Dendritic cell treated with granulocyte-macrophage colony-stimulating factor and Interleukin-4, amounts not matched to agents 40 ng/mL and 50 ng/mL, for 4 days (primary cell): ENCODE measurements around the gene LYPLA2.
A peak's percentile ranks its signal among the peaks of the same experiment; 100 is the strongest.
"Not testable (repeated sequence)": the region's sequence is repeated elsewhere in the genome, so short reads cannot be mapped to it uniquely, and the experiment has no call there.

Experiments used
- H3K27ac Mint-ChIP-seq: one replicate; pipeline ENCODE4 v1.8.0; 2022; ENCODE audit warnings: mild to moderate bottlenecking, mixed read lengths
- H3K27me3 Mint-ChIP-seq: one replicate; pipeline ENCODE4 v1.8.0; 2022; ENCODE audit warnings: mild to moderate bottlenecking, mixed read lengths
- H3K36me3 Mint-ChIP-seq: one replicate; pipeline ENCODE4 v1.8.0; 2022; ENCODE audit warnings: low read depth, mixed read lengths
- H3K4me1 Mint-ChIP-seq: one replicate; pipeline ENCODE4 v1.8.0; 2022; ENCODE audit warnings: low read depth, mixed read lengths
- H3K4me3 Mint-ChIP-seq: one replicate; pipeline ENCODE4 v1.8.0; 2022; ENCODE audit warnings: mild to moderate bottlenecking, moderate library complexity, mixed read lengths
- H3K9me3 Mint-ChIP-seq: one replicate; pipeline ENCODE4 v1.8.0; 2022; ENCODE audit warnings: mixed read lengths
- intact Hi-C: fragments of 100-400 bp; cut with micrococcal nuclease; formaldehyde crosslinking; loops from one replicate; pipeline ENCODE4 v1.15.0; 2022

Gene LYPLA2

DNA sequence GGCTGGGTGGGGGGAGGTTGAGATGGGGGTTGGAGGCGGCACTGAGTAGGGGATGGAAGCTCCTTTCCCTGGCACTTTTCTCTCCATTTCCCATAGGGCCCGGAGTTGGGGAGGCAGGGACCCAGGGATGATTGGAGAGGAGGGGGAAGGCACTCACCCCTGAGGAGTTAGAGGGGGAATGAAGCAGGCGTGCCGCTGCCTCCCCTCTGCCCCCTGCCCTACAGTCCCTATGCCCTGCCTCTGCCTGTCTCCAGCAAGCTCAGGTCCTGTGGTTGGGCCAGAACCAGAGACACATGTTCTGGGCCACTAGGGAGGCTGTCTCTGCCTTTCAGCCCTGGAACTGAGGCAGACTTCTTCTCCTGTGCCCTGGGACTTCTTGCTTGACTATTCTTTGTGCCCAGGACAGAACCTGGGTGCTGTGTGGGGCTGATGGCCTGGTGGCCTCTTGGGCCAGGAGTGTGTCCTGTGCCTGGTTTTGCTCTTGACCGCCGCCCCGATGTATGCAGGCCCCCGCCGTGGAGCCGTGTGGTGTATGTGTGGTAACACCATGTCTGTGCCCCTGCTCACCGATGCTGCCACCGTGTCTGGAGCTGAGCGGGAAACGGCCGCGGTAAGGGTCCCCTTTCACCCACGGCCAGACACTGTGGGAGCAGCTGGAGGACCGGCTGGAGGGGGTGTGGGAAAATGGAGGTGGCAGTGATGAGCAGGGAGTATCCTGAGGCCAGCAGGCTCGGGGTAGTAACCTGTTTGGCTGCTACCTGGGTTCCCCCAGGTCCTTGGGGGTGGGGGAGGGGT lies 1.4 kb downstream of the LYPLA2 start:
- peak overlapping the region; percentile 92 for H3K4me3 Mint-ChIP-seq
- peaks cover 84% of the 10 kb centered on the region for H3K36me3 Mint-ChIP-seq
- H3K27me3 Mint-ChIP-seq, result no peaks in the 10 kb centered on the region
- H3K27ac Mint-ChIP-seq, result peak overlapping the region; percentile 88
- H3K9me3 Mint-ChIP-seq, result no peaks in the 10 kb centered on the region
- intact Hi-C loops, result no loop called here
- peaks cover 55% of the 10 kb centered on the region for H3K4me1 Mint-ChIP-seq

DNA sequence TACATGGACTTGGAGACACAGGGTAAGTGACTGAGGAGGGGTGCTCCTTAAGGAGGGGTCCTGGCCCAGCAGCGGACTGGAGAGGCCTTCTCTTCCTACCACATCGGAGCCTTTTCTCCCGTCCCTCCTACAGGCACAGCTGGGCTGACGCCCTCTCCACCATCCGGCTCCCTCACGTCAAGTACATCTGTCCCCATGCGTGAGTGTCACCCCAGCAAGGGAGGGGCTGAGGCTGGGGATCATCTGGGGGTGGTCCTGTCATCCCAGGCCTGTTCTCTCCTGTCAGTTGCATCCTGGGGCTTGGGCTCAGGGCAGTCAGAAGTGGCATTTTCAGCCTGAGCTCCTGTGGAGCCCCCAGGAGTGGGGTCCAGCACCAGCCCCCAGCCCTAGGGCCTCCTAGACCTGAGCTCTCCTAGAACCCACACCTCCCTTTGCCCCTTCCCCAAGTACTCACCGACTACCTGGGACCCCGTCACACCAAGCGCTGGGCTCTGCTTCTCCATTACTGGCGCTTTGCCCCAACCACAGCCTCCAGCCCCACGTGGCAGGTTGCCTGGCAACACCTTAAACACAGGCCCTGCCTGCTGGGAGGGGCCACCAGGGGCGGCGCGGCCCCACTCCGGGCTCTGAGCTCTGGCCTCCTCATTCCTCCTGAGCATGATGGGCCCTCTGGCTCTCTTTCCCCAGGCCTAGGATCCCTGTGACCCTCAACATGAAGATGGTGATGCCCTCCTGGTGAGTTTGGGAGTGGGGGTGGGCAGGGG lies 2.3 kb downstream of the LYPLA2 start:
- Mint-ChIP-seq H3K27ac (no peak overlapping the region), H3K27me3 (no peaks in the 10 kb centered on the region), H3K4me1 (peaks cover 55% of the 10 kb centered on the region), H3K36me3 (peaks cover 84% of the 10 kb centered on the region), H3K4me3 (peak overlapping the region; percentile 4), H3K9me3 (no peaks in the 10 kb centered on the region)
- intact Hi-C loops, result no loop called here

DNA sequence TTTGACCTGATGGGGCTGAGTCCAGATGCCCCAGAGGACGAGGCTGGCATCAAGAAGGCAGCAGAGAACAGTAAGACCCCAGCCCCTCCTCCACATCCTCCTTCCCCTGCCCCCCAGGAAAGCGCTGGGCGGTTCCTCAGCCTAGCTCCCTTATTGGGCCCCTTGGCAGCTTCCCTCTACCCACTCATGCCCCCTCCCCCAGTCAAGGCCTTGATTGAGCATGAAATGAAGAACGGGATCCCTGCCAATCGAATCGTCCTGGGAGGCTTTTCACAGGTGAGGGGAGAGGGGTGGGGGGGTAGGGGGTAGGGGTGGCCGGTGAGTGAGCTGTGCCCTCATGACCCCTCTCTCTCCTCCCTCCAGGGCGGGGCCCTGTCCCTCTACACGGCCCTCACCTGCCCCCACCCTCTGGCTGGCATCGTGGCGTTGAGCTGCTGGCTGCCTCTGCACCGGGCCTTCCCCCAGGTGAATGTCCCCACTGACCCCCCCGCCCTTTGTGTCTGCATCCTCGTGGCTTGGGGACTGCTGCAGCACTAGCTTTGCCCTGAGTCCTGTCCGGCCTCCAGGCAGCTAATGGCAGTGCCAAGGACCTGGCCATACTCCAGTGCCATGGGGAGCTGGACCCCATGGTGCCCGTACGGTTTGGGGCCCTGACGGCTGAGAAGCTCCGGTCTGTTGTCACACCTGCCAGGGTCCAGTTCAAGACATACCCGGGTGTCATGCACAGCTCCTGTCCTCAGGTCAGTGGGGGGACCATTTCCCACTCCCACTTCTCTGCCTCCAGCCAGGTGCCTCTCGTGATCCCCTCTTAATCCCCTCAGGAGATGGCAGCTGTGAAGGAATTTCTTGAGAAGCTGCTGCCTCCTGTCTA lies 3.2 kb downstream of the LYPLA2 start:
- intact Hi-C loops, result no loop called here
- Mint-ChIP-seq H3K27ac (no peak overlapping the region), H3K9me3 (no peaks in the 10 kb centered on the region), H3K36me3 (peaks cover 84% of the 10 kb centered on the region), H3K4me1 (peaks cover 62% of the 10 kb centered on the region), H3K4me3 (no peak overlapping the region), H3K27me3 (no peaks in the 10 kb centered on the region)

DNA sequence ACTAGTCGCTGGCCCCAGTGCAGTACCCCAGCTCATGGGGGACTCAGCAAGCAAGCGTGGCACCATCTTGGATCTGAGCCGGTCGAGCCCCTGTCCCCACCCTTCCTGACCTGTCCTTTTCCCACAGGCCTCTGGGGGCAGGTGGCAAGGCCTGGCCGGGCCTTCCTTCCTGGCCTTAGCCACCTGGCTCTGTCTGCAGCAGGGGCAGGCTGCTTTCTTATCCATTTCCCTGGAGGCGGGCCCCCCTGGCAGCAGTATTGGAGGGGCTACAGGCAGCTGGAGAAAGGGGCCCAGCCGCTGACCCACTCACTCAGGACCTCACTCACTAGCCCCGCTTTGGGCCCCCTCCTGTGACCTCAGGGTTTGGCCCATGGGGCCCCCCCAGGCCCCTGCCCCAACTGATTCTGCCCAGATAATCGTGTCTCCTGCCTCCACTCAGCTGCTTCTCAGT lies 3.8 kb downstream of the LYPLA2 start:
- Mint-ChIP-seq H3K27ac (peak overlapping the region; percentile 17), H3K36me3 (peaks cover 79% of the 10 kb centered on the region), H3K4me1 (peaks cover 69% of the 10 kb centered on the region)
- H3K9me3 Mint-ChIP-seq, H3K4me3 Mint-ChIP-seq, H3K27me3 Mint-ChIP-seq, intact Hi-C loops: not testable (repeated sequence)

DNA sequence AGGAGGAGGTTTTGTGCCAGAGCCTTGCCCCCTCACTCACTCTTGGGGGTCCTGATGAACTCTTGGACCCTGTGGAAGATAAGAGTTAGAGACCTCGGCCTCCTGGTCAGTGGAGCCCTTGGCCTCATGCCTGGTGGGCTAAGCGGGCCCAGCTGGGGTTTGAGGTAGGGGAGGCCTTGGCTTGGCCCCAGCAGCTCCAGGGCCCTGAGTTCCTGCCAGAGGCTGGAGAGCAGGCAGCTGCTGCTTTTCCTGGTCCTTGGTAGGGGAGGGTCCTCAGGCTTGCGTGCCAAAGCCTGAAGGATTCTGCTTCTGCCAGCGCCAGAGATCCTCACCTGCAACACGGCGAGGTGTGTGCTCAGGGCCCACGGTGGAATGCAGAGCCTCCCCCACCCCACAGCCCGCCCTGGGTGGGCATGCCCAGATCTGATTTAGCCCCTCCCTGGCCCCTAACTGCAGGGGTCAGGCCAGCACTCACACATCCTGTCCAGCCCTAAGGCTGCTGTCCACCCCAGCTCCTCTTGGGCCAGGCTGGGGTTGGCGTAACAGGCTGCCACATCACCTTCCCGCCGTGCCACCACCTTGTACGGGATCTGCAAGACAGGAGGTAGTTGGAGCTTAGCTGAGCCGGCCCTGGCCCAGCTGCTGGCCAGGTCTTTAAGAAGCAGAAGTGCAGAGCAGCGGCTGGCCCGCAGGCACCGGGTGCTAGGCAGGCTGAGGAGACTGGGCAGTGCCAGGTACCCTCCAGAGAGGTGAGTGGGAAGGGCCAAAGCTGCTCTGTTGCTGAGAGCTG lies 4.9 kb downstream of the LYPLA2 start:
- H3K36me3 Mint-ChIP-seq, result peaks cover 81% of the 10 kb centered on the region
- peaks cover 67% of the 10 kb centered on the region for H3K4me1 Mint-ChIP-seq
- H3K9me3 Mint-ChIP-seq, result no peaks in the 10 kb centered on the region
- H3K4me3 Mint-ChIP-seq, result no peak overlapping the region
- H3K27me3 Mint-ChIP-seq, result no peaks in the 10 kb centered on the region
- no peak overlapping the region for H3K27ac Mint-ChIP-seq
- intact Hi-C loops, result no loop called here

DNA sequence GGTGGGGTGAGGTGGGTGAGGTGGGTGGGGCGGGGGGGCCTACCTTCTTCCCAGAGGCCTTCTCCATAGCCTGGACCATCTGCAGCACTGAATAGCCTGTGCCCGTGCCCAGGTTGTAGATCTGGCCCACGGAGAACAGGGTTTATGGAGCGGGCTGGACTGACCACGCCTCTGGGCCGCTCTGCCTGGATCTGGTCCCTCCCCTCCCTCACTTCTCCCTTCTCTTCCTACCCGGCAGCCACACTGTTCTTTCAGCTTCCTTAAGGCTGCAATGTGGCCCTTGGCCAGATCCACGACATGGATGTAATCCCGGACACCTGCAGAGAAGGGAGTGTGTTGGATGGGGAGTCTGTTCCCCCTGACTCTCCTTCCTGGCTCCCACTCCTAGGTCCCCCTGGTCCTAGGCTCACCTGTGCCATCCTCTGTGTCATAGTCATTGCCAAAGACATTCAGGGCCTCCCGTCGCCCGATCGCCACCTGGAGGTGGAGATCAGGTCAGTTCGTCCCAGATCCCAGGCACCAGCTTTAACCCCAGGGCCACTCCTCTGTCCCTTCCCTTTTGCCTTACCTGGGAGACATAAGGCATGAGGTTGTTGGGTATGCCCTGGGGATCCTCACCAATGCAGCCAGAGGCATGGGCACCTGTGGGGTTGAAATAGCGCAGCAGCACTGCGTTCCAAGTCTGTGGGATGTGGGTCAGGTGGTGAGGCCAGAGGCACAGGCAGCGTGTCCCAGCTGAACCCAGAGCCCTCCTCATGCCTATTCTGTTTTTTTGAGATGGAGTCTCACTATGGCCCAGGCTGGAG lies 5.7 kb downstream of the LYPLA2 start:
- peaks cover 69% of the 10 kb centered on the region for H3K4me1 Mint-ChIP-seq
- no peaks in the 10 kb centered on the region for H3K9me3 Mint-ChIP-seq
- intact Hi-C loops, result no loop called here
- H3K27ac Mint-ChIP-seq, result no peak overlapping the region
- peaks cover 78% of the 10 kb centered on the region for H3K36me3 Mint-ChIP-seq
- no peak overlapping the region for H3K4me3 Mint-ChIP-seq
- no peaks in the 10 kb centered on the region for H3K27me3 Mint-ChIP-seq

DNA sequence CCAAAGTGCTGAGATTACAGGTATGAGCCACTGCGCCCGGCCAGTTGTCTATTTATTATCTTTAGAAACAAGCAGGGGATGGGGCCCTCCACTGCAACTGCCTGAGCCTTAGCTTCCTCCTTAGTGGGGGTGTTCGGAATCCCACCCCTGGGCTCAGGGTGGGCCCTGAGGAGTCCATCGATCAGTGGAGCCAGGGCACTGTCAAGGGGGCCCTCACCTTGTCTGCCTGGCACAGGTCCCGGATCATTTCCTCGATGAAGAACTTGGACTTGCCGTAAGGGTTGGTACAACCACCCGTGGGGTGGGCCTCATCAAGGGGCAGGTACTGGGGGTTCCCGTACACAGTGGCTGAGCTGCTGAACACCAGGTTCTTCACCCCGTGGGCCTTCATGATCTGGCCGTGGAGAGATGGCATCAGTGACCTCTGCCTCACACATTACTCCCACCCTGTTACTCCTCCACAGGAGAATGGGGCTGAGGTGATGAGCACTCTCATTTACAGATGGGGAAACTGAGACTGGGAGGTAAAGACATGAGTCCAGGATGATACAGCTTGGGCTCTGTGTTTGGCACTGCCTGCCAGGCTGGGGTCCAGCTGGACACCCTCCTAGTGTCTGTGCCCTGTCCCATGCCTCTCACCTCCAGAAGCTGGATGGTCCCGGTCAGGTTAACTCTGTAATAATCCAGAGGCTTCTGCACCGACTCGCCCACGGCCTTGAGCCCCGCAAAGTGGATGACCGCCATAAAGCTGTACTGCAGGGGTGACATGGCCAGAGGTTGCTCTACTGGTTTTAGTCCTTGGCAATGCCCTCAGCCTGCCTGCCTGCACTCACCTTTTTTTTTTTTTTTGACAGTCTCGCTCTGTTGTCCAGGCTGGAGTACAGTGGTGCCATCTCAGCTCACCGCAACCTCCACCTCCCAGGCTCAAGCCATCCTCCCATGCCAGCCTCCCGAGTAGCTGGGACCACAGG lies 6.8 kb downstream of the LYPLA2 start:
- Mint-ChIP-seq H3K27ac (peak overlapping the region; percentile 48), H3K4me3 (no peak overlapping the region), H3K27me3 (no peaks in the 10 kb centered on the region), H3K4me1 (peaks cover 64% of the 10 kb centered on the region), H3K9me3 (no peaks in the 10 kb centered on the region), H3K36me3 (peaks cover 86% of the 10 kb centered on the region)
- intact Hi-C loops, result no loop called here

DNA sequence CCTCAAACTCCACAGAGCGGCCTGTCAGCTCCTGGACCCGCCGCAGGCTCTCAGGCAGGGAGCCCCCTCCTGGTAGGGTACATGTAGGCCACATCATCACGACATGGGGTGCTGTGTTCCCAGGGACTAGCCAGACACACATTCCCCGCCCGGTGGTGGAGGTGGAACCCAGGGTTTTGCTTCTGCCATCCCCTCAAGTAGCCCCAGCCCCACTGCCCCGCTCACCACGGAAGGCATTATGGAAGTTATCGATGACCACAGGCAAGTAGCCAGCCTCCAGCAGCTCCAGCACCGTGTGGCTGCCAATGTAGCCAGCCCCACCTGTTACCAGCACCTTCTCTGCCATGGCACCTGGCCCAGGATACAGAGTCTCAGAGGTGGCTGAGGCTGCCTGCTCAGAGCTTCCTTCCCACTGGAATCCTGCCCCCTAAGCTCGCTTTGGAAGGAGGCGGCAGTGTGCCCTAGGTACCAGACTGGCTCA lies 7.8 kb downstream of the LYPLA2 start:
- peak overlapping the region; percentile 92 for H3K27ac Mint-ChIP-seq
- intact Hi-C loops, result no loop called here
- peaks cover 57% of the 10 kb centered on the region for H3K4me1 Mint-ChIP-seq
- H3K4me3 Mint-ChIP-seq, result no peak overlapping the region
- no peaks in the 10 kb centered on the region for H3K27me3 Mint-ChIP-seq
- H3K9me3 Mint-ChIP-seq, result no peaks in the 10 kb centered on the region
- H3K36me3 Mint-ChIP-seq, result peaks cover 86% of the 10 kb centered on the region

DNA sequence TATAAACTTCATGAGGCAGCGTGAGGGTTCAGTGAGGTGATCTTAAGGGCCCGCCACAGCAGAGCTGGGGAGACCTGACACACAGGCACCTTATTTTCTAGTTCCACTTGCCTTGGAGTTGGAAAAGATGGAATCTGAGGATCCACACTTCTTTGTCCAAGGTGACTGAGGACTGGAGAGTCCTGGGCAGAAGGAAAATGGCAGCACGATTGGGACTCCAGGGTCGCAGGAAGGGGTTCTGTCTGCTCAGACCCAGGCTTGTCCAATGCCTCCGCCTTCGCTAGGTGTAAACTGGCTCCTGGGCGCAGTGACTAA lies 8.3 kb downstream of the LYPLA2 start:
- Mint-ChIP-seq H3K36me3 (peaks cover 86% of the 10 kb centered on the region), H3K4me1 (peaks cover 57% of the 10 kb centered on the region), H3K4me3 (peak overlapping the region; percentile 87), H3K27me3 (no peaks in the 10 kb centered on the region), H3K27ac (peak overlapping the region; percentile 92), H3K9me3 (no peaks in the 10 kb centered on the region)
- intact Hi-C loops, result no loop called here

DNA sequence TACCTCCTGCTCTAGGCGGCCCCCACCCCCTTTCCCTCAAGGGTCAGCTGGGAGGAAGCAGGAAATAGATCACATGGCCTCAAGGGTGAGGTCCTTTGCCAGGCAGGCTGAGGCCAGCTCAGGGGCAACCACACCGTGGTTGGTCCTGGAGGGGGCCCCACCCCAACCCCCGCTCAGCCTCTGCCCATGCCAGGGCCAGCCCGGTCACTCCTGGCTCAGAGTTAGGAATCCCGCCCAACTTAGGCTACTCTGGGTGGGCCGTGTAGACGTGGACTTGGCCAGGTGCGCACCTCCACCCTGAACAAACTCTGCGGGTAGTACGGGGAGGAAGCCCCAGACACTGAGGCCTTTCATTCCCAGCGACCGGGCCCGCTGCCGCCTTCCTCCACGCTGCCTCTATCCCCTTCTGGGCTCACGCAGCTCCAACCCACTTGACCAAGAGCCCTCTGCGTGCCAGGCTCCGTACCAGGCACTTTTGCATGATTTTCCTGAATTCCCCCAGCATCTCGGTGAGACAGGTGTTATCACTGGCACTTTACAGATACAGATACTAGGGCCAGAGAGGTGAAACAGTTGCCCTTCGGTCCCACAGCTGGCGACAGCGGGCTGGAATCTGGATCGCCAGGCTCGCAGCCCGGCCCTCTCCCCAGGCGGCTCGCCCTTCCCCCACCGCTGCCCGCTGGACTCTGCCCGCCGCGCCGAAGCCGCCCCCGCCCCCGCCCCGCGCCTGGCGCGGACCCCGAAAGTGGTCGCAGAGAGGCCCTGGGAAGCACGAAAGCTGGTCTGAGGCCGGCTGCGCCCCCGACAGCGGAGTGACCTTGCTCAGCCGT lies 8.8 kb downstream of the LYPLA2 start:
- peaks cover 86% of the 10 kb centered on the region for H3K36me3 Mint-ChIP-seq
- H3K4me1 Mint-ChIP-seq, result peaks cover 57% of the 10 kb centered on the region
- no peaks in the 10 kb centered on the region for H3K9me3 Mint-ChIP-seq
- peak overlapping the region; percentile 92 for H3K27ac Mint-ChIP-seq
- H3K27me3 Mint-ChIP-seq, result no peaks in the 10 kb centered on the region
- intact Hi-C loops, result loop anchor here (1.0 to 10.0 kb wide), 2 partner anchors 8 to 165 kb away; partner anchors contain the start of gene LYPLA2
- peak overlapping the region; percentile 87 for H3K4me3 Mint-ChIP-seq
